22Rv1 (cell line): ENCODE measurements around the gene CFAP161.

Experiments
- H3K27ac ChIP-seq: fragments of 450-650 bp; 2 replicates; pipeline ENCODE4 v1.5.1; 2017
- ZFX ChIP-seq: fragments of 450-650 bp; IDR thresholded peaks from 2 replicates; pipeline ENCODE4 v1.6.1; 2017; ENCODE audit warnings: antibody characterized with exemption, borderline replicate concordance
- TF ChIP-seq, protein P1 (sequence below): fragments of 450-650 bp; IDR thresholded peaks from 2 replicates; pipeline ENCODE4 v1.5.1; 2017; ENCODE audit warnings: mild to moderate bottlenecking

The CFAP161 gene

DNA sequence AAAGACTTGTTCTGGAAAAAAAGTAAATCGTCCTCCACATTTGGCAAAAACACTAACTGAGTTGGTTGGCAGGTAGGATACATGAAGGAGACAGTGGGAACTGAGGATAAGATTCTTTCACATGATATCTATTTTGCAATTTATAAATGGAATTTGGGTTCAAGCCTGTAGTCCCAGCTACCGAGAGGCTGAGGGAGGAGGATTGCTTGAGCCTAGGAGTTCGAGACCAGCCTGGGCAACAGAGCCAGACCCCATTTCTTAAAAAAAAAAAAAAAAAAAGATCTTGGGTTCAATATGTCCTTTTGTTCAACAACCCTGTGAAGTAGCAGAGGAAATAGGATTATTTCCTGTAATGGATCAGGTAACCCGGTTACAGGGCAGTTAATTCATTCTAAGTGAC, 35.7 kb upstream of the CFAP161 start:
- TF ChIP-seq ZFX, result no peak
- H3K27ac ChIP-seq, result no peak overlapping the region

DNA sequence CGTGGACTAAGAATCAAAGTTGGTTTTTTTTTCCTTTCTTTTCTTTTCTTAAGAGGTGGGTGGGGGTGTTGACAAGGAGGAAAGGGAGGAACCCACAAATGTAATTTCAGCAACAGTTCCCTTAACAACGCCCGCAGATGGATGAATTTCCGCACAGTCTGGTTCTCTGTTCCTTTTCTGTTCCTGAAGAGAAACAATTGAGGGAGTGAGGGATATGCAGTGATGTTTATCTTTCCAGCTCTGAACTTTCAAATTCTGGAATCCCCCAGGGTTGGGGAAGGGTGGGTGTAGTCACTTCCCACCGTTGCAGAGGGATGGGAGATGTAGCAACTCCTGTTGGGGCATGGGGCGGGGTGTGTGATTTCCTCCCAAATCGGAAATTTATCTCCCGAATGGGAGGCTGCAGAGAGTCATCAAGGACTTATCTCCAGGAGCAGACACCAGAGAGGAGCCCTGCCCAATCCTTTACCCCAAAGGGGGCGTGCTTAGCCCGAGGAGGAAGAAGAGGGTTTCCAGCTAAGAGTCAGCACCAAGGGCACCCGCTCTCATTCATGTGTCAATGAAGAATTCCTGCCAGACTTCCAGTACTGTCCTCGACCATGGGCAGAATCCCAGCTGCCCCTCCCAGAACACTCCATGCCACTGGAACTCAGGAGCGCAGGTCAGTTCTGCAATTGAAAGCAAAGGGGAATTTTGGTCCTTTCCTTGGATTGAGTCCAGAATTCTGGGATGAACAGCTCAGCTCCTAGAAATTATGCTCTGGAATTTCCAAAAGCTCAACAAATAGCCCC, 35.0 kb upstream of the CFAP161 start:
- no peak overlapping the region for H3K27ac ChIP-seq
- TF ChIP-seq ZFX, result no peak
- TF ChIP-seq, protein P1, sequence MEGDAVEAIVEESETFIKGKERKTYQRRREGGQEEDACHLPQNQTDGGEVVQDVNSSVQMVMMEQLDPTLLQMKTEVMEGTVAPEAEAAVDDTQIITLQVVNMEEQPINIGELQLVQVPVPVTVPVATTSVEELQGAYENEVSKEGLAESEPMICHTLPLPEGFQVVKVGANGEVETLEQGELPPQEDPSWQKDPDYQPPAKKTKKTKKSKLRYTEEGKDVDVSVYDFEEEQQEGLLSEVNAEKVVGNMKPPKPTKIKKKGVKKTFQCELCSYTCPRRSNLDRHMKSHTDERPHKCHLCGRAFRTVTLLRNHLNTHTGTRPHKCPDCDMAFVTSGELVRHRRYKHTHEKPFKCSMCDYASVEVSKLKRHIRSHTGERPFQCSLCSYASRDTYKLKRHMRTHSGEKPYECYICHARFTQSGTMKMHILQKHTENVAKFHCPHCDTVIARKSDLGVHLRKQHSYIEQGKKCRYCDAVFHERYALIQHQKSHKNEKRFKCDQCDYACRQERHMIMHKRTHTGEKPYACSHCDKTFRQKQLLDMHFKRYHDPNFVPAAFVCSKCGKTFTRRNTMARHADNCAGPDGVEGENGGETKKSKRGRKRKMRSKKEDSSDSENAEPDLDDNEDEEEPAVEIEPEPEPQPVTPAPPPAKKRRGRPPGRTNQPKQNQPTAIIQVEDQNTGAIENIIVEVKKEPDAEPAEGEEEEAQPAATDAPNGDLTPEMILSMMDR, result no peak

DNA sequence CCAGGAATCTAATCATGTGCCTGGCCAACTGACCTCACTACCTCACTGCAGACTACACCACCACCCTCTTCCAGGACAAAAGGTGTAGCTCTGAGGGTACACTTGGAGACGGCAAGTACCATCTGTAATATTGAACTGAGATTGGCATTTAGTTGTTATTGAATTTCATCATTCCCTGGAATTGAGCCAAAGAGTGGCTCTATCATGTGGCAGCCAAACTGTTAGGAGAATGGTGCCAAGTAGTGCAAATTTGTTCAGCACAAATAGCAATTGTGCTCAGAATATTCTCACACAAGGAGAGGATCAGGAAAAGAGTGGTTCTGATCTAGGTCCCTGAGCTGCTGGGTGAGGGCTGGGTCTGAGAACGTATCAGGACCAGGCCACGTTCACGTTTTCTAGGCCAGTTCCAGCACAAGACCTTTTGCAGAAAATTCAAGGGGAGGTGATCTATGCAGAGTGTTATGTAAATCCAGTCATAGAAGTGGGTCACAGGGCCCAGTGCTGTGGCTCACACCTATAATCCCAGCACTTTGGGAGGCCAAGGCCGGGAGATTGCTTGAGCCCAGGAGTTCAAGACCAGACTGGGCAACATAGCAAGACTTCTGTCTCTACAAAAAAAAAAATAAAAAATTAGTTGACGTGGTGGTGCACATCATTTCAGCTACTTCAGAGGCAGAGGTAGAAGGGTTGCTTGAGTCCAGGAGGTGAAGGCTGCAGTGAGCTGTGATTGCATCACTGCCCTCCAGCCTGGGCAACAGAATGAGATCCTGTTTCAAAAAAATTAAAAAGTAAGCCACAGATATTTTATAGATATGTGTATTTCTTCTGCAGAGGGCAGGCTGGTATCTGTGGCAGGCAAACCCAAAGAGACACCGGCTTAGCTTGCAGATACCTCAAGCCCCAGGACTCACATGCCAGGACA, 31.9 kb upstream of the CFAP161 start:
- no peak for TF ChIP-seq ZFX
- TF ChIP-seq, protein P1, result no peak
- no peak overlapping the region for H3K27ac ChIP-seq

DNA sequence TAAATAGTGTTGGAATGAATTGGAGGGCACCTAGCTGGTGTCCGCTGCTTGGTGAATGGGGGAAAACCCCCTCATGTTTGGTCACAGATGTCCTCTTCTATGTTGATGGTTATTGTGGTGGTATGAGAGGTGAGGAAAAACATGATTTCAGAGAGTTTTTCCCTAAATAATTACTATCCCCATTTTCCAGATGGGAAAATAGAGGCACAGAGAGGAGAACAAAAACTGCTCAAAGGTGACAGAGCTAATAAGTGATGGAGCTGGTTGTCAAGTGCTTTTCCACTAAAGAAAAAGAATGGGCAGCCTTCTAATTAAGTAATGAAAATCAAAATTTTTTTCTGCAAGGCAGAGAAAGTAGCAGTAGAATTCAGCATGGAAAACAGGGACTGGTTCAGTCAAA, 30.2 kb upstream of the CFAP161 start:
- TF ChIP-seq, protein P1, result no peak
- no peak for TF ChIP-seq ZFX
- H3K27ac ChIP-seq, result no peak overlapping the region

DNA sequence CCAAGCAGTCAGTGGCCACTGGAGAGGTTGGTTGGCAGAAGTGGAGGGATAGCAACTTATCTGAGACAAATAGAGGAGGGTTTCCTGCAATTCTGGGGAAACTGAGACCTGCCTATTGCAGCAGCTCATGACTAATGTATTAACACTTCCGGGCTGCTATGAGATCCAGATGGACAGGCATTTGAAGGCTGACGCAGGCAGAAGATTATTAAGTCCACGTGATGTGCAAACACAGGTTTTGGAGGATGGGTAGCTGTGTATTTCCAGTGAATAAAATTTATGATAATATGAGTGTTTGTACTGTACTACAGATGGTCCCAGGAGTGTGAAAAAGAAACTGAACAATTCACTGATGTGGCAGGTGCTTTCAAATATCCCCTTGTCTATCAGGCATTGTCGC, 28.5 kb upstream of the CFAP161 start:
- no peak overlapping the region for H3K27ac ChIP-seq
- TF ChIP-seq ZFX, result no peak
- TF ChIP-seq, protein P1, result no peak

DNA sequence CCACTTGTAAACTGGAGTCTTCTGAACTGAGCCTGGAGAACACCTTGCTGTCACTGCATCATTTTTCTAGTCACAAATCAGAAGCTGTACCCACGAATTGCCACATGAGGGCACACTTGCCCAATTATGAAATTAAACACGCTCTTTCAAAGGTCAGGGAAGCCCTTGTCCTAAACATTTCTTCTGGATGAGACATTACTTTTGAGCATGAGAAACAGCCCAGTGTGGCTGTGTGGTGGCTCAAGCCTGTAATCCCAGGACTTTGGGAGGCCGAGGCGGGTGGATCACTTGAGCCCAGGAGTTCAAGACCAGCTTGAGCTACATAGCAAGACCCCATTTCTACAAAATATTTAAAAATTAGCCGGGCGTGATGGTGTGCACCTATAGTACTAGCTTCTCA, 27.5 kb upstream of the CFAP161 start:
- no peak overlapping the region for H3K27ac ChIP-seq
- TF ChIP-seq, protein P1, result peak; percentile 80
- no peak for TF ChIP-seq ZFX

DNA sequence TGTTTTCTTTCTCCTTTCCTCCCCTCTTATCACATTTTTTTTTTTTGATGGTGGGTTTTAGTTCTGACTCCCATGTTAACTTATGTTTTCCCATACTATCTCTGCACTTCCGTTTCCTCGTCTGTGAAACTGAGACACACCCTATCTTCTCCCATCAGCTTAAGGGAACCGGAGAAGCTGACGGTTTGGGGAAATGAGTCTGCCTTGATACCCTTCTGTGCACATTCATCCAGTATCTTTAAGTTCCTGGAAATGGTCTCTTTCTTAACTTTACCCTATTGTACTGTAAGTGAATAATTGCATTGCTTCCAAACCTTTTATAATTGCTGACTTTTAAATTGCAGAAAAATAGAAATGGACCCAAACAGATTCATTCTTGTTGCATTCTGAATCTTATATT, 26.2 kb upstream of the CFAP161 start:
- H3K27ac ChIP-seq, result no peak overlapping the region
- TF ChIP-seq, protein P1, result no peak
